Body of pancreas (tissue), 4 donors: ENCODE measurements around the gene CNOT6. TPM values are rescaled to one million over a fixed set of nuclear protein-coding genes. Genes with fewer than 3 reads are reported as not detected.

Source experiments
- ATAC-seq: fragments of 150-250 bp; one replicate; pipeline ENCODE4 v1.9.1; 2016
- DNase-seq, 4 donors: peaks; one replicate each; pipeline ENCODE4 v3.0.0-alpha.2; 2019
- H3K27ac ChIP-seq, 4 donors: fragments of 200-600 bp; sonication (generic); 1 replicate in 3 of 4; 2 replicates in 1 of 4; pipeline versions ENCODE4 v1.5.1 to v1.6.1; 2016 to 2019; ENCODE audit warnings: mild to moderate bottlenecking in 1 of 4, mixed read lengths in 1 of 4, moderate library complexity in 1 of 4
- H3K27me3 ChIP-seq, 2 donors: fragments of 200-600 bp; sonication (generic); one replicate each; pipeline ENCODE4 v1.6.0; 2016; ENCODE audit warnings: mild to moderate bottlenecking in 1 of 2
- H3K36me3 ChIP-seq, 2 donors: fragments of 200-600 bp; sonication (generic); replicated peaks in 1 of 2; 2 replicates each; pipeline ENCODE4 v1.5.1; 2016; ENCODE audit warnings: low read depth in 2 of 2; ENCODE audit not compliant: insufficient read depth in 1 of 2
- H3K4me1 ChIP-seq: fragments of 200-600 bp; sonication (generic); one replicate; pipeline ENCODE4 v1.6.0; 2016
- H3K4me3 ChIP-seq, 2 donors: fragments of 200-600 bp; sonication (generic); 1 replicate in 1 of 2; 2 replicates in 1 of 2; pipeline ENCODE4 v1.5.1; 2016 to 2019
- H3K9me3 ChIP-seq, 3 donors: fragments of 200-600 bp; sonication (generic); 1 replicate in 2 of 3; 2 replicates in 1 of 3; pipeline ENCODE4 v1.5.1; 2016
- CTCF ChIP-seq, 7 experiments: fragments of 450-650 bp in 4 of 7; fragments of 200-600 bp in 3 of 7; sonication (generic) in 3 of 7; IDR thresholded peaks; one replicate each; pipeline ENCODE4 v1.5.1; 2016 to 2019; ENCODE audit warnings: antibody characterized with exemption in 7 of 7
- POLR2A ChIP-seq, 3 donors: fragments of 450-650 bp; IDR thresholded peaks; one replicate each; pipeline ENCODE4 v1.6.1; 2016; ENCODE audit warnings: antibody characterized with exemption in 3 of 3, mild to moderate bottlenecking in 2 of 3
- WGBS, 2 donors: methylation state at CpG; one replicate each; pipeline ENCODE4 v1.1.5; 2017; 5-methylcytosine and 5-hydroxymethylcytosine counted together
- intact Hi-C: fragments of 100-400 bp; cut with DNase I; formaldehyde crosslinking; loops from one replicate; pipeline ENCODE4 v1.15.1; 2023
- total RNA-seq, 2 donors: library from RNA; depleted of rRNA; stranded (reverse); fragments of >200 nt; gene quantifications; one replicate each; pipeline ENCODE4 v1.1.0, GENCODE V29; 2016

CNOT6 gene
- total RNA-seq, 2 donors from 2014 or later = 4.0 to 7.5 TPM

DNA sequence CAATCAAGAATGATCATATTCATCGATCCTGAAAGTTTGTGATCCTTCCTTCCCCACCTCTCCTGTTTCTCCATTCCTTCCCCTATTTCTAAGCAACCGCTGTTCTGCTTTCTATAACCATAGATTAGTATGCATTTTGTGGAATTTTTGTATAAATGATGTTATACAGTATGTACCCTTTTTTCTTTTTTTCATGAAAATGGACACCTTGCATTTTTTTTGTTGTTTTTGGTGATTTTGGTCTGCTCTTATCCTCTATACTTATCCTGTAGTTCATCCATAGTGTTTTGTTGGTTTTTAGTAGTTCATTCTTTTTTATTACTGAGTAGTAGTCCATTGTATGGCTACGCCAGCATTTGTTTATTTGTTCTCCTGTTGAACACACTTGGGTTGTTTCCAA, 51.1 kb downstream of the CNOT6 start:
- DNase-seq (no peak), ATAC-seq (no peak)
- H3K27ac ChIP-seq = no peak overlapping the region
- TF ChIP-seq POLR2A (IDR thresholded peaks at IDR 0.05) (no peak), CTCF (IDR thresholded peaks at IDR 0.05) (no peak)
- no peak overlapping the region for H3K4me3 ChIP-seq
- H3K9me3 ChIP-seq = no peaks in the 10 kb centered on the region
- intact Hi-C loops = loop anchor here (10.0 kb wide), 1 partner anchor 60 kb away; no protein-coding TSS in a partner anchor
- H3K4me1 ChIP-seq = peaks cover 26% of the 10 kb centered on the region
- no peaks in the 10 kb centered on the region for H3K36me3 ChIP-seq
- 82 to 100% methylated on average over 3 of the region's 3 CpGs for WGBS, 2 donors
- no peaks in the 10 kb centered on the region for H3K27me3 ChIP-seq

- DNase-seq (peak in 1 of 4 donors; percentile 46), ATAC-seq (peak; percentile 90)
- no peaks in the 10 kb centered on the region for H3K9me3 ChIP-seq
- peak overlapping the region in 3 of 4 donors; percentile 57 to 79 (median 59) for H3K27ac ChIP-seq
- intact Hi-C loops = loop anchor here (10.0 kb wide), 1 partner anchor 56 kb away; no protein-coding TSS in a partner anchor
- peaks cover 26% of the 10 kb centered on the region for H3K4me1 ChIP-seq
- no peaks in the 10 kb centered on the region for H3K27me3 ChIP-seq
- no peak overlapping the region for H3K4me3 ChIP-seq
- TF ChIP-seq CTCF (IDR thresholded peaks at IDR 0.05) = no peak
- 2 to 24% methylated on average over 3 of the region's 3 CpGs for WGBS, 2 donors
- no peaks in the 10 kb centered on the region for H3K36me3 ChIP-seq
Measured at GRCh38 chr5:180548563-180548962, 54.4 kb downstream of the CNOT6 start.

- intact Hi-C loops = no loop called here
- Histone ChIP-seq H3K4me3 (no peak overlapping the region), H3K27ac (no peak overlapping the region), H3K4me1 (peaks cover 18% of the 10 kb centered on the region), H3K36me3 (no peaks in the 10 kb centered on the region), H3K27me3 (no peaks in the 10 kb centered on the region), H3K9me3 (no peaks in the 10 kb centered on the region)
- no peak for TF ChIP-seq CTCF (IDR thresholded peaks at IDR 0.05)
- no peak for TF ChIP-seq POLR2A (IDR thresholded peaks at IDR 0.05)
- DNase-seq (no peak), ATAC-seq (no peak)
- 88 to 96% methylated on average over 3 of the region's 3 CpGs for WGBS, 2 donors
Measured at GRCh38 chr5:180553530-180553929, 59.4 kb downstream of the CNOT6 start.

GRCh38 chr5:180555168-180555921, 61.2 kb downstream of the CNOT6 start:
- Histone ChIP-seq H3K27me3 (no peaks in the 10 kb centered on the region), H3K9me3 (no peaks in the 10 kb centered on the region), H3K4me1 (peaks cover 6% of the 10 kb centered on the region), H3K27ac (peak overlapping the region in 2 of 4 donors; percentile 28 to 38), H3K4me3 (no peak overlapping the region), H3K36me3 (no peaks in the 10 kb centered on the region)
- TF ChIP-seq CTCF (IDR thresholded peaks at IDR 0.05) (no peak), POLR2A (IDR thresholded peaks at IDR 0.05) (no peak)
- ATAC-seq (no peak), DNase-seq (no peak)
- intact Hi-C loops = no loop called here
- WGBS, 2 donors = 70% methylated on average over 7 of the region's 7 CpGs
